SK-N-SH (cell line): ENCODE measurements around the gene SLC25A51. TPM values are rescaled to one million over a fixed set of nuclear protein-coding genes. Genes with fewer than 3 reads are reported as not detected.
A peak's percentile ranks its signal among the peaks of the same experiment; 100 is the strongest.

ENCODE experiments used
- CTCF ChIA-PET: fragments of 300-600, 350-600 bp; formaldehyde crosslinking; extraction: SDS; loops from one replicate; lab custom pipeline; 2021; lab: Yijun Ruan, JAX
- POLR2A ChIA-PET: fragments of 350-600 bp; sonication (Branson Sonifier 250); formaldehyde crosslinking; extraction: SDS; loops from one replicate; lab custom pipeline; 2020; ENCODE audit warnings: antibody characterized with exemption, inconsistent platforms; lab: Yijun Ruan, JAX
- DNase-seq: peaks from one replicate; pipeline ENCODE4 v3.0.0; 2012
- H2AFZ ChIP-seq: fragments of 200-600 bp; sonication (generic); 2 replicates; pipeline ENCODE4 v1.8.1; 2016; ENCODE audit warnings: antibody characterized with exemption, mild to moderate bottlenecking, low read depth
- H3F3A ChIP-seq: fragments of 200-600 bp; sonication (generic); replicated peaks from 2 replicates; pipeline ENCODE3; 2016; ENCODE audit warnings: antibody characterized with exemption, mild to moderate bottlenecking; ENCODE audit not compliant: insufficient read depth
- H3K27ac ChIP-seq, 2 experiments: fragments of 200-500 bp in 1 of 2; fragments of 200-600 bp in 1 of 2; sonication (Bioruptor generic) in 1 of 2; sonication (generic), shearing (Covaris generic) in 1 of 2; 2 replicates each; pipeline versions ENCODE4 v1.5.1 to v1.6.1; 2014 to 2016; ENCODE audit warnings: low read depth in 2 of 2, inconsistent platforms in 1 of 2, low read length in 1 of 2, mild to moderate bottlenecking in 1 of 2, mixed read lengths in 1 of 2
- H3K27me3 ChIP-seq: fragments of 200-600 bp; sonication (generic), shearing (Covaris generic); 2 replicates; pipeline ENCODE4 v1.6.1; 2016; ENCODE audit warnings: mixed run types; ENCODE audit not compliant: insufficient read depth
- H3K36me3 ChIP-seq, 2 experiments: fragments of 200-500 bp in 1 of 2; fragments of 200-600 bp in 1 of 2; sonication (Bioruptor generic) in 1 of 2; sonication (generic) in 1 of 2; replicated peaks in 1 of 2; 2 replicates each; pipeline versions ENCODE3 to v1.5.1; 2014 to 2016; ENCODE audit warnings: low read length in 1 of 2, mild to moderate bottlenecking in 1 of 2; ENCODE audit not compliant: insufficient read depth in 2 of 2, control insufficient read depth in 1 of 2
- H3K4me1 ChIP-seq, 2 experiments: fragments of 200-500 bp in 1 of 2; fragments of 200-600 bp in 1 of 2; sonication (Bioruptor generic) in 1 of 2; sonication (generic), shearing (Covaris generic) in 1 of 2; 2 replicates each; pipeline versions ENCODE4 v1.5.1 to v1.6.1; 2014 to 2016; ENCODE audit warnings: low read depth in 1 of 2, low read length in 1 of 2, mixed run types in 1 of 2; ENCODE audit not compliant: insufficient read depth in 2 of 2, control insufficient read depth in 1 of 2
- H3K4me2 ChIP-seq: fragments of 200-600 bp; sonication (generic), shearing (Covaris generic); 2 replicates; pipeline ENCODE4 v1.6.1; 2017; ENCODE audit warnings: mixed run types
- H3K4me3 ChIP-seq, 2 experiments: fragments of 200-500 bp in 1 of 2; fragments of 200-600 bp in 1 of 2; sonication (Bioruptor generic) in 1 of 2; sonication (generic), shearing (Covaris generic) in 1 of 2; 2 replicates each; pipeline versions ENCODE4 v1.5.1 to v1.8.1; 2014 to 2016; ENCODE audit warnings: low read depth in 2 of 2, inconsistent platforms in 1 of 2, low read length in 1 of 2, mild to moderate bottlenecking in 1 of 2, mixed read lengths in 1 of 2, moderate library complexity in 1 of 2
- H3K79me2 ChIP-seq: fragments of 200-600 bp; sonication (generic); 2 replicates; pipeline ENCODE4 v1.8.1; 2017; ENCODE audit warnings: mild to moderate bottlenecking; ENCODE audit not compliant: insufficient read depth
- H3K9ac ChIP-seq: fragments of 200-600 bp; sonication (generic); 2 replicates; pipeline ENCODE4 v1.6.1; 2017; ENCODE audit warnings: mixed run types
- H3K9me2 ChIP-seq: fragments of 200-600 bp; sonication (generic); 2 replicates; pipeline ENCODE4 v1.6.1; 2017; ENCODE audit warnings: mixed run types
- H3K9me3 ChIP-seq: fragments of 200-600 bp; sonication (generic); 2 replicates; pipeline ENCODE4 v1.6.1; 2017; ENCODE audit warnings: mixed run types, mild to moderate bottlenecking, moderate library complexity
- H4K20me1 ChIP-seq: fragments of 200-600 bp; sonication (generic); 2 replicates; pipeline ENCODE4 v1.6.1; 2017; ENCODE audit warnings: mild to moderate bottlenecking, mixed run types; ENCODE audit not compliant: insufficient read depth
- ELF1 ChIP-seq: IDR thresholded peaks from 2 replicates; pipeline ENCODE4 v1.4.0; 2012
- EZH2phosphoT487 ChIP-seq: fragments of 200-600 bp; sonication (generic); IDR thresholded peaks from 2 replicates; pipeline ENCODE4 v1.6.1; 2017; ENCODE audit warnings: low read depth, mixed run types, mild to moderate bottlenecking, antibody characterized with exemption, moderate library complexity, borderline replicate concordance
- FOXJ3 ChIP-seq: sonication (generic); formaldehyde crosslinking; IDR thresholded peaks from 2 replicates; pipeline ENCODE4 v1.5.1; 2020; ENCODE audit warnings: mild to moderate bottlenecking, missing genetic modification reagents
- FOXM1 ChIP-seq: IDR thresholded peaks from 2 replicates; pipeline ENCODE4 v1.4.0; 2012; ENCODE audit warnings: low read depth, mild to moderate bottlenecking
- GABPA ChIP-seq: IDR thresholded peaks from 2 replicates; pipeline ENCODE4 v1.4.0; 2012; ENCODE audit warnings: low read depth, mild to moderate bottlenecking
- IRF3 ChIP-seq: fragments of 150-350 bp; IDR thresholded peaks from 2 replicates; pipeline ENCODE4 v1.6.1; 2016; ENCODE audit warnings: mild to moderate bottlenecking, low read depth, low read length
- JUND ChIP-seq: IDR thresholded peaks from 2 replicates; pipeline ENCODE4 v1.4.0; 2012
- NRF1 ChIP-seq: IDR thresholded peaks from 2 replicates; pipeline ENCODE4 v1.6.1; 2012; ENCODE audit warnings: low read depth, mild to moderate bottlenecking, low read length
- PBX3 ChIP-seq: IDR thresholded peaks from 2 replicates; pipeline ENCODE4; 2012
- POLR2AphosphoS5 ChIP-seq: IDR thresholded peaks from 2 replicates; pipeline ENCODE4 v1.6.1; 2012; ENCODE audit warnings: low read depth, low read length
- RCOR1 ChIP-seq: fragments of 150-350 bp; IDR thresholded peaks from 2 replicates; pipeline ENCODE4 v1.6.1; 2017; ENCODE audit warnings: antibody characterized with exemption, low read length
- RFX5 ChIP-seq: IDR thresholded peaks from 2 replicates; pipeline ENCODE4 v1.6.1; 2012; ENCODE audit warnings: mild to moderate bottlenecking, improper control_type of control experiment, low read length
- SMC3 ChIP-seq: IDR thresholded peaks from 2 replicates; pipeline ENCODE4 v1.6.1; 2012; ENCODE audit warnings: low read depth, low read length, improper control_type of control experiment
- TAF1 ChIP-seq: IDR thresholded peaks from 2 replicates; pipeline ENCODE4 v1.6.1; 2012; ENCODE audit warnings: low read depth, mild to moderate bottlenecking, low read length, moderate library complexity, borderline replicate concordance
- TCF12 ChIP-seq: IDR thresholded peaks from 2 replicates; pipeline ENCODE4 v1.4.0; 2012
- TEAD4 ChIP-seq: IDR thresholded peaks from 2 replicates; pipeline ENCODE4 v1.4.0; 2012; ENCODE audit warnings: mild to moderate bottlenecking, borderline replicate concordance; ENCODE audit not compliant: insufficient read depth
- USF1 ChIP-seq: IDR thresholded peaks from 2 replicates; pipeline ENCODE4 v1.4.0; 2012; ENCODE audit warnings: low read depth, borderline replicate concordance
- ZBTB33 ChIP-seq: IDR thresholded peaks from 2 replicates; pipeline ENCODE4 v1.4.0; 2012; ENCODE audit warnings: low read depth, borderline replicate concordance
- WGBS: methylation state at CpG from one replicate; pipeline ENCODE4 v1.1.6; 2017; ENCODE audit warnings: low lambda C conversion rate; 5-methylcytosine and 5-hydroxymethylcytosine counted together
- polyA plus RNA-seq, 3 experiments: library from polyadenylated mRNA; depleted of rRNA; stranded (reverse); fragments of >200 nt; gene quantifications; 2 replicates each; pipeline ENCODE4 v1.2.3, GENCODE V29; 2012
- TF ChIP-seq, protein P1 (sequence below): IDR thresholded peaks from 2 replicates; pipeline ENCODE4 v1.6.1; 2012; ENCODE audit warnings: mild to moderate bottlenecking, low read depth, low read length, moderate library complexity

SLC25A51 gene
- polyA plus RNA-seq, 1 of the 3 experiments (the other 2 are of a cell fraction), result 13.3 TPM

- peaks cover 3% of the 10 kb centered on the region; the same call in 1 of the 2 replicates for H4K20me1 ChIP-seq
- TF ChIP-seq FOXM1 (no peak), TCF12 (no peak), RCOR1 (no peak), NRF1 (no peak), SMC3 (no peak), EZH2phosphoT487 (no peak), POLR2AphosphoS5 (no peak), PBX3 (no peak), TEAD4 (no peak), USF1 (no peak), ELF1 (no peak), FOXJ3 (CRISPR knock-in tag) (no peak), RFX5 (no peak), TAF1 (no peak), IRF3 (no peak), ZBTB33 (no peak), GABPA (no peak), JUND (no peak)
- TF ChIP-seq, protein P1, sequence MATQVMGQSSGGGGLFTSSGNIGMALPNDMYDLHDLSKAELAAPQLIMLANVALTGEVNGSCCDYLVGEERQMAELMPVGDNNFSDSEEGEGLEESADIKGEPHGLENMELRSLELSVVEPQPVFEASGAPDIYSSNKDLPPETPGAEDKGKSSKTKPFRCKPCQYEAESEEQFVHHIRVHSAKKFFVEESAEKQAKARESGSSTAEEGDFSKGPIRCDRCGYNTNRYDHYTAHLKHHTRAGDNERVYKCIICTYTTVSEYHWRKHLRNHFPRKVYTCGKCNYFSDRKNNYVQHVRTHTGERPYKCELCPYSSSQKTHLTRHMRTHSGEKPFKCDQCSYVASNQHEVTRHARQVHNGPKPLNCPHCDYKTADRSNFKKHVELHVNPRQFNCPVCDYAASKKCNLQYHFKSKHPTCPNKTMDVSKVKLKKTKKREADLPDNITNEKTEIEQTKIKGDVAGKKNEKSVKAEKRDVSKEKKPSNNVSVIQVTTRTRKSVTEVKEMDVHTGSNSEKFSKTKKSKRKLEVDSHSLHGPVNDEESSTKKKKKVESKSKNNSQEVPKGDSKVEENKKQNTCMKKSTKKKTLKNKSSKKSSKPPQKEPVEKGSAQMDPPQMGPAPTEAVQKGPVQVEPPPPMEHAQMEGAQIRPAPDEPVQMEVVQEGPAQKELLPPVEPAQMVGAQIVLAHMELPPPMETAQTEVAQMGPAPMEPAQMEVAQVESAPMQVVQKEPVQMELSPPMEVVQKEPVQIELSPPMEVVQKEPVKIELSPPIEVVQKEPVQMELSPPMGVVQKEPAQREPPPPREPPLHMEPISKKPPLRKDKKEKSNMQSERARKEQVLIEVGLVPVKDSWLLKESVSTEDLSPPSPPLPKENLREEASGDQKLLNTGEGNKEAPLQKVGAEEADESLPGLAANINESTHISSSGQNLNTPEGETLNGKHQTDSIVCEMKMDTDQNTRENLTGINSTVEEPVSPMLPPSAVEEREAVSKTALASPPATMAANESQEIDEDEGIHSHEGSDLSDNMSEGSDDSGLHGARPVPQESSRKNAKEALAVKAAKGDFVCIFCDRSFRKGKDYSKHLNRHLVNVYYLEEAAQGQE, result no peak
- TF ChIP-seq, all 33 proteins: peak for 0
- 94% methylated on average over 15 of the region's 15 CpGs for WGBS
- Histone ChIP-seq H3K9me2 (no peaks in the 10 kb centered on the region), H3K27ac (peak overlapping the region in 1 of 2 experiments; percentile 48; a peak in 1 of 4 replicates), H3F3A (peaks cover 8% of the 10 kb centered on the region), H3K4me3 (no peak overlapping the region), H3K9me3 (no peaks in the 10 kb centered on the region), H2AFZ (no peak overlapping the region), H3K4me2 (no peak overlapping the region), H3K36me3 (peaks cover 14 to 43% of the 10 kb centered on the region in 2 experiments), H3K4me1 (peaks cover 12 to 53% of the 10 kb centered on the region in 2 experiments; a peak in 3 of 4 replicates), H3K79me2 (peaks cover 50% of the 10 kb centered on the region; the same call in 1 of the 2 replicates), H3K9ac (no peak overlapping the region), H3K27me3 (no peaks in the 10 kb centered on the region)
- DNase-seq, result no peak
- CTCF ChIA-PET, result interaction anchor here (1.0 to 2.1 kb wide), 8 partner anchors 8 to 511 kb away, joined by 3 to 15 read pairs (median 5); partner anchors contain the start of gene SLC25A51
- POLR2A ChIA-PET, result no interaction called here
Measured at GRCh38 chr9:37921546-37922300, 17.8 kb upstream of the SLC25A51 start.
